Inflammatory macrophage (primary cell): ENCODE measurements around the gene KDM7A.
A peak's percentile ranks its signal among the peaks of the same experiment; 100 is the strongest.

ENCODE experiments used
- DNase-seq, 2 donors: peaks; one replicate each; pipeline ENCODE4 v3.0.0-alpha.2; 2020 to 2022

KDM7A gene

DNA sequence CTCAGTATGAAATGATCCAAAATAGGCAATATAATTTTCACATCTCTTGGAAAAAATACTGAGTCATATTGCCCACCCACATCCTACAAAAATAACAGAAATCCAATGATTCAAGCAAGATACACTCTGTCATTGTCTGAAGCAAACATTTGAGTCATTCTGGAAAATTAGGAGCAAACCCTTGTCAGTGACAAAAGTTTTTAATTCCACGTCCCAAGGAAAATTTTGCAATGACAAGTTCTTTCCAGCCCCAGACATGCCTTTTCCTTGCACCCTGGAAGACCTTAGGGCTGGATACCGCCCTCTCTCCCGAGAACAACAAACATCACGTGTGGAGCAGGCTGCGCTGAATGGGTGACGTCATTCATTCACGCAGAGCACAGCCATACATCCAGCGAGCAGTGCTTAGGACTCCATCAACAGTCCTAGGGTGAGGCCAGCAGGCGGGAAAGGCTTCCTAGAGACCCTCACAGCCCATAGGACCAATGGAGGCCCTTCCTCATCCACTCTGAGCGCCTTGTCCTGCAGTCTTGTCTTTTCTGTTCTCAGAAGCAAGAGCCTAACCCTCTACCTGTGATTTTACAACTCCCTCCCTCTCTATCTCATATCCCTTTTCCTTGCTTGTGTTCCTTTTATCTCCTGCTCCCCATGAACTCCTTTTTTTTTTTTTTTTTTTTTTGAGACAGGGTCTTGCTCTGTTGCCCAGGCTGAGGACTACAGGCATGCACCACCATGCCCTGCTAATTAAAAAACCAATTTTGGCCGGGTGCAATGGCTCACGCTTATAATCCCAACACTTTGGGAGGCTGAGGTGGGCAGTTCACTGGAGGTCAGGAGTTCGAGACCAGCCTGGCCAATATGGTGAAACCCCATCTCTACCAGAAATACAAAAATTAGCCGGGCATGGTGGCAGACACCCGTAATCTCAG lies 23.5 kb upstream of the KDM7A start:
- no peak for DNase-seq

DNA sequence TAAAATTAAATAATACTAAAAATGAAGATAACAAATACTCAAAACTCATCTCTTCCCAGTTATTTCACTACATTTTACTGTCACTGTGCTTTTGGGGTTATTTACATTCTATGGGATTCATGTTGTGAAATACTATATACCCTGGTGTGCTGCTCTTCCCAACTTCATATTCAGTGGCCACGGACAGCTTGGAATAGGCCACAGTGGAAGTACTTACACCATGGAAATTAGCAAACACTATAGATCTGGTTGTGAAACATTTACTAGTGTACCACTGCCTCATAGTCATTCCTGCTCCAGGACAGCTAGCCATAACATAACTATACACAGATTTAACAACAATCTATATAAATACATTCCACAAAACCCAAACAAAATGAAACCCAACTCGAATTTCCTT lies 21.2 kb upstream of the KDM7A start:
- no peak for DNase-seq

- DNase-seq: no peak
Observed at GRCh38 chr7:140197218-140197890, 20.6 kb upstream of the KDM7A start.

DNA sequence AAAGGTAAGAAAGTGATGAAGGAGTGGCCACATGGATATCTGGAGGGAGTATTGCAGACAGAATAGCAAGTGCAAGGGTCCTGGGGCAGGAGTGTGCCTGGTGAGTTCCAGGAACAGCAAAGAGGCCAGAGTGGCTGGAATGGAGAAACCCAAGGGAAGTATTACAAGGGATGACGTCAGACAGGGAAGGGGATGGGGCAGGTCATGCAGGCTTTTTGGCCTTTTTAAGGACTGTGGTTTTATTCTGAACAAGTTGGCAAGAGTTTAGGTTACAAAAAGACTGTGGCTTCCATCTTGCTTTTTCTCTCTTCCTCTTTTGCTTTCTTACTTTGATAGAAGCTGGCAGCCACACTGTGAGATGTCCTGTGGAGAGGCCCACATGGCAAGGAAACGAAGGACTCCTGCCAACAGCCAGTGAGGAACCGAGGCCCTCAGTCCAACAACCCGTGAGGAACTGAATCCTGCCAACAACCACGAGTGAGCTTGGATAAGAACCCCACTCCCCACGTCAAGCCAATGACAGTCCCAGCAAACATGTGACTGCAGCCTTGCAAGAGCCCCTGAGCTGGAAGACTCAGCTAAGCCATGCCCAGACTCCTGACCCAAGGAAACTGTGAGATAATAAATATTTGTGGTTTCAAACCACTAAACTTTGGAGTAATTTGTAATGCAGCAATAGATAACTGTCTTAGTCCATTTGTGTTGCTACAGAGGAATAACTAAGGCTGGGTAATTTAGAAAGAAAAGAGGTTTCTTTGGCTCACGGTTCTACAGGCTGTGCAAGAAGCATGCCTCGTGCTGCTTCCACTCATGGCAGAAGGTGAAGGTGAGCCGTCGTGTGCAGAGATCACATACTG lies 19.8 kb upstream of the KDM7A start:
- DNase-seq: peak; percentile 47

GRCh38 chr7:140195859-140196258 lies 19.1 kb upstream of the KDM7A start:
- DNase-seq: no peak

- DNase-seq: peak in 1 of 2 donors; percentile 10
Observed at GRCh38 chr7:140192620-140193019, 15.8 kb upstream of the KDM7A start.

GRCh38 chr7:140192176-140192575 lies 15.4 kb upstream of the KDM7A start:
- DNase-seq: no peak

GRCh38 chr7:140190588-140190987 lies 13.8 kb upstream of the KDM7A start:
- DNase-seq: no peak

DNA sequence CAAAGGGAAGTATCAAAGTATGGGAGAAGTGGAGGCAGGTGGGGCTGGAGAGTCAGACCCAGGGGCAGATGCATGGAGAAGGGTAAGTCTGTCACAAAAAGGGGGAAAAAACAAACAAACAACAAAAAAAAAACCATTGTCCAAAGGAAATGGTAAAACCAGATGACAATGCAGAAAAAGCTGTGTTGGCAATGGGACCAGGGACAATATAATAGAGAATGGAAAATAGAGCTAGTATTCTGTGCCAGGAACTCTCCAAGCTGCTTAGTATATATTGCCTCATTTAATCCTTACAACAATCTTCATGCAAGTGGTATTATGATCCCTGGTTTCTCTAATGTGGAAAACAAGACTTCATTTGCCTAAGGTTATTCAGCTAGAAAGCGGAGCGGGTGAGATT lies 13.1 kb upstream of the KDM7A start:
- DNase-seq: no peak

DNA sequence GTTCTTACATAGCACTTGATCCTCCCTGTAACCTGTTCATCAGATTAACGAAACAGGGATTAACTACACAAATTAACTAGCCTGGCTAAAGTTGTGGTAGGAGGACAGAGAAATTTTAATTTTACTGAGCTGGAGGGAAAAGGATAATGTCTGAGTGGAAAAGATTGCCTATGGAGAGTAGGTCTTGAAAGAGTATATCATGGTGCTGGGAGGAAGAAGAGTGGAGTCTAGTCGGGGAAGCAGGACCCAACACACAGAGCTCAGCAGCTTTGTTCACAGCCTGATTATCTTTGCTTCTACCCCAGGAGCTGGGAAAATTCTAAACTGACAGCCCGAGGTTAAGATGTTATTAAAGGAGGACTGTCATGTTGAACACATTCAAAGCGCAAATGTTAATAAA lies 6.1 kb upstream of the KDM7A start:
- DNase-seq: no peak

DNA sequence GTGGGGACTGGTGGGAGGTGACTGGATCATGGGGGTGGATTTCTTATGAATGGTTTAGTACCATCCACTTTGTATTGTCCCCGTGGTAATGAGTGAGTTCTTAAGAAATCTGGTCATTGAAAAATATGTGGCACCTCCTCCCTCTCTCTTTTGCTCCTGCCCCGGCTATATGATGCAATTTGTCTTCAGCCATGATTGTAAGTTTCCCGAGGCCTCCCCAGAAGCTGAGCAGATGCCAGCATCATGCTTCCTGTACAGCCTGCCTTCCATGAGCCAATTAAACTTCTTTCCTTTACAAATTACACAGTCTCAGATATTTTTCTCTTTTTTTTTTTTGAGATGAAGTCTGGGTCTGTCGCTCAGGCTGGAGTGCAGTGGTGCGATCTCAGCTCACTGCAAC lies 2.6 kb upstream of the KDM7A start:
- no peak for DNase-seq

GRCh38 chr7:140176122-140176701 lies 571 bp downstream of the KDM7A start:
- DNase-seq: peak in 1 of 2 donors; percentile 11

DNA sequence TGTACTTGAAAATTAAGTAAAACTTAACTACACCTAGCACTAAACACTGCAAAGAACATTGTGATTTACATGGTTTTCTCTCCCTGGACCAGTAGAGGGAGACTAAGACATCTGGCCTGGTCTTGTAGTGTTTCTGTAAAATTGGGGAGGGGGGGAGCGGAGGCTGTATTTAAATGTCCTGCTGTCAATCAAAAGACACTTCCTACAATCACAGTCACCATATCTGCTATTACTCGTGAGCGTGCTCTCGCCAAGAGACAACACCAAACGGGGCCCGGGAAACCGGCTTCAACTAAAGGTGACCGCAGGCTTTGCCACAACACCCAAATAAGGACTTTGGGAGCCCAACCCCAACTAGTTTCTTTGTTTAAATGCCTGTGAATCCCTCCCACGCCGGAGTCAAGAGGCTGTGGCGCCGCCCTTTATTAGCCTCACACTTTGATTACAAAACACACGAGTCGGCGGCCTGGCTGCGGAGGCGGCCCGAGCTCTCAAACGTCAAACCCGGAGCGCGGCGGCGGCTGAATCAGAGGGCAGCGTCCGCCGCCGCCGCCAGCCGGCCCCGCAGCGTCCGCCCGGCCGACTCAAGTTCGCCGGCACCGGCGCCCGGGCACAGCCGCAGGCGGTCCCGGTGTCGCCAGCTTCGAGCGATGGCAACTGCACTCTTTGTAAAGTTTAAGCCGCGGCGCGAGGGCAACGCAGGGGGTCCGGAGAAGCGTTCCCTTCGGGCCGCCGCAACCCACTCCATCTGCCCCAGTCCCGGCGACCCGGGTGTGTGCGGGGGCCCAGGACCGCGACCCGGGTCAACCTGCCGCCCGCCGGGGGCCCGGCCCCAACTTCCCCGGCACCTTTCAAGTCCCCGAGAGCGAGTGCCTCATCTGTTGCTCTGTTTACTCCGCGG lies 1.3 kb downstream of the KDM7A start:
- DNase-seq: peak; percentile 97

DNA sequence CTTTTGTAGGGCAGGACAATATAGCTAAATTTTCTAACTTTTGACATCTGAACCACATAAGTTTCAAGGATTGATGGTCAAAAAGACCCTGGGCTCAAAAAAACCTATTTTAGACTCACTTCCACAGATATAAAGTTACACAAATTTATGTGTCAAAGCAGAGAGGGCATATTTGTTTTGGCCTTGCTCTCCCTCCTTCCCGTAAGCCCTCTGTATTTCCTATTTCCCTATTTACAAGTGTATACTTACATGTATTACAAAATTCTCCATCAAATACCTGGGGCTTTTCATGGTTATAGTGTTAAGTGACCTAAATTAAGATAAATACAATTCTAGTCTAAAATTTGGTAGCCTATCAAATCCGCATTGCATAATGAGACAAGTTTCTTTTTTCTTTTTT lies 2.6 kb downstream of the KDM7A start:
- DNase-seq: no peak

DNA sequence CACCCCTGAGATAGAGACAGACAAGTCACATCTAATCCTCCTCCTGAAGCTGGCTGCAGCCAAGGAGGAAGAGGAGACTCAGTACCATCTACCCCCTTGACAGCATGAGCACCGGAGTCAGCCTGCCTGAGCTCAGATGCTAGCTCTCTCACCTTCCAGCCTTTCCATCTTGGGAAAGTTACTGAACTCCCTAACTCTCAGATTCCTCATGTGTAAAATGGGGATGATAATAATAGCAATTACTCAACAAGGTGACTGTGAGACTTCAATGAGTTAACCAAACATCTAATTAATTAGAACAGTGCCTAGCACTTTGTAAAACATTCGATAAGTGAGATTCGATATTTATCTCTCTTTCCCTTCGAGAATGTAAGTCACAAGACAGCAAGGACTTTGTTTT lies 6.4 kb downstream of the KDM7A start:
- no peak for DNase-seq

DNA sequence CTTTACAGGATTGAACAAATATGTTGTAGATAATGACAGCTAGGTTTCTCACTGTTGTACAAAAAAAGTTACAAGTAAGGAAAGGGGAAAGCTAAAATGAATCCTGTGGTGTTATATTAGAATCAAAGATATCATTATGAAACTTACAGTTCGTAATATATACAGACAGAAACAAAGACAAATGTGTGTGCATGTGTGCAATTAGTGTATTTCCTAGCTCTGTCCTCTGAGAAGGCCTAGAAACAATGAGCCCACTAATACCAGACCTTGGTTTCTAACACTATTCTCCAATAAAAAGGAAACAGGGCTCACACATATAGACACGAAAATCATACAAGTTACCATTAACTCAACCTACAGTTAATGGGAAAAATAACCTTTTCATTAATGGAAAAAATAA lies 8.0 kb downstream of the KDM7A start:
- DNase-seq: no peak

DNA sequence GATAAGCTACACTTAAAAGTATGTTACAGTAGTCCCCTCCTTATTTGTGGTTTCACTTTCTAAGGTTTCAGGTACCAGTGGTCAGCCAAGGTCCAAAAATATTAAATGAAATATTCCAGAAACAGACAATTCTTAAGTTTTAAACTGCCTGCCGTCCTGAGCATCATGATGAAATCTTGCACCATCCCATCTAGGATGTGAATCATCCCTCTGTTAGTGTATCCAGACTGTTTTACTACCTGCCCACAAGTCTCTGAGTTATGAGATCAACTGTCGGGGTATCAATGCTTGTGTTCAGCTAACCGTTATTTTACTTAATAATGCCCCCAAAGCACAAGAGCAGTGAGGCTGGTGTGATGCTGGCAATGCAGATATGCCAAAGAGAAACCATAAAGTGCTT lies 11.4 kb downstream of the KDM7A start:
- DNase-seq: no peak

DNA sequence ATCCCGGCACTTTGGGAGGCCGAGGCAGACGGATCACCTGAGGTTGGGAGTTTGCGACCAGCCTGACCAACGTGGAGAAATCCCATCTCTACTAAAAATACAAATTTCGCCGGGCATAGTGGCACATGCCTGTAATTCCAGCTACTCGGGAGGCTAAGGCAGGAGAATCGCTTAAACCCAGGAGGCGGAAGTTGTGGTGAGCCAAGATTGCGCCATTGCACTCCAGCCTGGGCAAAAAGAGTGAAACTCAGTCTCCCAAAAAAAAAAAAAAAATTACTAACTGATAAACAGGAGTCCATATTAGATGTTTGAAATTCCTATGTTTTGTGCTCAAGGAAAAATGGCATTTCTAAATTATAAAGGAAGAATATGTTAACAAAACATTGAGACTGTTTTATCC lies 14.7 kb downstream of the KDM7A start:
- DNase-seq: peak; percentile 40 to 41

- no peak for DNase-seq
Observed at GRCh38 chr7:140161047-140161446, 15.7 kb downstream of the KDM7A start.

- DNase-seq: no peak
Observed at GRCh38 chr7:140160308-140160707, 16.5 kb downstream of the KDM7A start.

DNA sequence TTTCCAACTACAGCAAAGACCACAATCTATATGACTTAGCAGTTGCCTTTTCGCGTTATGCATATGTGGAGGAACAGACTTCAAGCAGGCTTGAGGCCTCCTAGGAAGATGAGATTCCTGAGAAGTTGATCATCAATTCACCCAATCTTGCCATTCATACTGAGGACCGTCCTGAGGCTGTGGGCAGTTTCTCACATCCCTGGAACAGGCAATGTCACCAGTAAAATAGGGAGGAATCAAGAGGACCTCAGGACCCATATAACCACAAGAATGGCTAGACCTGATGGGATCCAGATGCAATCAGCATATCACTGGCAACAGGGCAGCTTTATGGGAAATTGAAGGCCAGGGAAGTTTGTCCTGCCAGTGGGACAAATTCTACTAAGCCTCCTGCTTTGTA lies 17.3 kb downstream of the KDM7A start:
- no peak for DNase-seq
